ENCODE measurements around the gene SUMF1.

GRCh38 chr3:4515916-4516579, 49.0 kb upstream of the SUMF1 start:
- TF ChIP-seq CTCF (IDR thresholded peaks at IDR 0.05; ENCODE audit: low read depth, low read length, missing input control) = no peak
- TF ChIP-seq HNF4G (IDR thresholded peaks at IDR 0.05) = no peak
- TF ChIP-seq TAF1 (conservative IDR thresholded peaks at IDR 0.05) = no peak
- no peak for TF ChIP-seq REST (IDR thresholded peaks at IDR 0.05)
- no peak for TF ChIP-seq ZBTB33 (IDR thresholded peaks at IDR 0.05)
- no peak for TF ChIP-seq RAD21 (IDR thresholded peaks at IDR 0.05)
- no peak for TF ChIP-seq EGR1 (IDR thresholded peaks at IDR 0.05; ENCODE audit: low read depth in 2 of 2)
- TF ChIP-seq SP1 (IDR thresholded peaks at IDR 0.05) = no peak
- no peak for TF ChIP-seq YY1 (IDR thresholded peaks at IDR 0.05)
- no peak for TF ChIP-seq RXRA (IDR thresholded peaks at IDR 0.05)
